Activated CD8-positive, alpha-beta memory T cell treated with anti-CD3 and anti-CD28 coated beads, Interleukin-2, amount 50 U/mL, for 1 hour (primary cell): Measurements from ENCODE around the gene DDX53.

Experiments
- DNase-seq: peaks from one replicate; pipeline ENCODE4 v3.0.0-alpha.2; 2020; ENCODE audit errors: extremely low read depth

DDX53 gene

DNA sequence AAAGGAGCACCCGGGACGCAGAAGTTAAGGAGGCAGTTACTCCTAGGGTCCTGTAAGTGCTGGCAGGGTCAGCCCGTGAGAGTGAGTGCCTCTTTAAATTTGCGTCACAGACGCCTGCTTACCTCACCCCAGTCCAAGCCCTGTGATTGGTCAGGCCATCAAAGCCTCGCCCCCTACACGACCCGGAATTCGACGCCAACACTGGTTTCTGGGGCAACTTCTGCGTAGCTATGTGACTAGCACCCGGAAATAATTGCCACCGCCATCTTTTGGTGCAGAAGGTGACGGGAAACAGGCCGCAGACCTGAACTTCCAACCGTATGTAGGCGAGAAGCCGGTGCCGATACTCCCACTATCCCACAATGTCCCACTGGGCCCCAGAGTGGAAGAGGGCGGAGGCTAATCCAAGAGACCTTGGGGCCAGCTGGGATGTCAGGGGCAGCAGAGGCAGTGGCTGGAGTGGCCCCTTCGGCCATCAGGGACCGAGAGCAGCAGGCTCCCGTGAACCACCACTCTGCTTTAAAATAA lies at the start of gene DDX53:
Gene DDX53, plus strand, starts transcription at position 265 of the 528 bp plus-strand sequence. Its CDS starts 98 bp downstream, at position 363.
- no peak for DNase-seq

DNA sequence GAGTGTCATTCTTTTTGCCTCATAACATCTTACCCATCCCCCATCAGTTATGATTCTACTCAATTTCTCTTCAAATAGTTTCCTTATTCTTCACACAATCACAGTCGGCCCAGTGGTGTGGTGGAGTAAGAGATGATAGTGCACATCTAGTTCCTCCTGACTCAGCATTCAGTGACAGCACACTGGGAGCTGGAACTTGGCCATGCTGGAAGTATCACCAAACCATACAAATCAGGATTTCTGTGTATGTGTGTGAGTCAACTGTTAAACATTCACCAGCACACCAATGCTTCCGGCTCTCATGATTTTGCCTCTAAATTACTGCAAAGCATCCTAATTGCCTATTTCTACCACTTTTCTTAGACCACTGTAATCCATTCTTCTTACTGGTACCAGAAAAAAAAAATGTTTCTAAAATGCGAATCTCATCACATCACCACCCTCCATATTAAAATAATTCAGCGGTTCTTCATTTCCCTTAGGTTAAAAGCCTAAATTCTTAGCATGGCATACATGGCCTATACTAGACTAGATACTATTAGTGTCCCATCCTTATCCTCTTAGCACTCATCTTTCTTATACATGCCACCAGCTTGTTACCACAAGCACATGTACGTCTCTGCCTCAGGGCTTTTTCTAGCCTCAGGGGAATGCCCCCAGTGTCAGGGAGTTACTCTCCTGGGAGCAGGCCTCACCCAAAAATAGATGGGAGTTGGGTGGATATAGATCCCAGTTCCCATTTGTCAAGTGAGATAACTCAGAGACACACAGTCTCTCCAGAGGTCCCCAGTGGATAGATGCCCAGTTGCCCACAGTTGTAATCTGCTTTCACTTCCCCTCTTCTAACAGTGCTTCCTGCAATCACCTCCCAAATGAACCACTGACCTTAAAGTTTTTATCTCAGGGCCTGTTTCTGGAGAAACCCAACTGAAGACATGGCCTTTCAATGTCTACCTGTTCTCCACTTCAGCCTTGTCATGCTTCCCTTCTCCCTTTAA lies 49.2 kb upstream of the DDX53 start:
- DNase-seq, result no peak

DNA sequence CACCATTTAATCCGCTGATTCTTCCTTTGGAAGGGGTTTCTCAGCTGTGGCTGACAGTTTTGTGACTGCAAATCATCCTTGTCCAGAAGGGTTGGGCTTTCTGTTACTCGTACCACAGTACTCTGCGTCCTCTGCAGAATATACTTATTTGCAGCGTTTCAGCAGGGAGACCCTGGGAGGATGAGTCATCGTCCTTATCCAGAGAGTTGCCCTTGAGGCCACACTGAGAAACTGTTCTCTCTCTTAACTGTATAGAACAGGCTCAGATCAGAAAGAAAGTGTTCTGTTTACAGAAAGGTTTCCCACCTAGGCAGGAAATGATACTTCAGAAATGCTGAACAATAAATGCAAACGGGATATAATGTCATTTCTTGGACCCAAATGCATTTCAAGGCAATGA lies 47.8 kb upstream of the DDX53 start:
- DNase-seq, result no peak

- no peak for DNase-seq
These were observed 41.5 kb upstream of the DDX53 start for GRCh38 chrX:22958250-22958649.

DNA sequence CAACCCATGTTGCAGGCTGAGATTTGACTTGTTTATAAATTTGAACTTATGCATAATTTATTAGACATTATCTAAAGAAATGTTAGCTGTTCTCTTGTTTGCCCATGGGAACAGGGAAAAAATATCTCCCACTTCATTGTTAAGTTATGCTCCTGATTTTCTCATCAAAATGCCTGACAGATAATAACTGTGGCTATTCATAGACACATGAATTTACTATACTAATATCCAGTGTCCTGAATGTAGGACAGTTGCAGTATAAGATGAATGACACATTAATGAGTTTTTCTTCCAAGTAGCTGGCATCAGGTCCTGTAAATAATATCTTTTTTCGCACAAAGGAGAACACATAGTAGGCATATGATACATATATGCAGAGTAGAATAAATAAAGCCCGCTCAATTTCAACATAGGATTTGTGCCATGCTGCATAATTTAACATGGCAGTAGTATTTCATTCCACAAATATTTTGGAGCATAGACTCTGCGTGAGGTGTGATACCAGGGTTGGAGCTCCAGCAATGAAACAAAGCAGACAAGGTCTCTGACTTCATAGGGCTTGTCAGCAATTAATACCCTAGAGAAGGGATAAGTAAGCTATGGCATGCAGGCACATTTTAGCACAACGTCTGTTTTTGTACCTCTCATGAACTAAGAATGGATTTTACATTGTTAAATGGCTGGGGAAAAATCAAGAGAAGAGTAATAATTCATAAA lies 40.4 kb upstream of the DDX53 start:
- no peak for DNase-seq

GRCh38 chrX:22963196-22963595 lies 36.6 kb upstream of the DDX53 start:
- DNase-seq, result no peak

- no peak for DNase-seq
These were observed 31.3 kb upstream of the DDX53 start for GRCh38 chrX:22968494-22968893.

- no peak for DNase-seq
These were observed 30.3 kb upstream of the DDX53 start for GRCh38 chrX:22969411-22969810.

- DNase-seq, result no peak
These were observed 28.9 kb upstream of the DDX53 start for GRCh38 chrX:22970861-22971260.

- DNase-seq, result no peak
These were observed 25.1 kb upstream of the DDX53 start for GRCh38 chrX:22974616-22975015.

DNA sequence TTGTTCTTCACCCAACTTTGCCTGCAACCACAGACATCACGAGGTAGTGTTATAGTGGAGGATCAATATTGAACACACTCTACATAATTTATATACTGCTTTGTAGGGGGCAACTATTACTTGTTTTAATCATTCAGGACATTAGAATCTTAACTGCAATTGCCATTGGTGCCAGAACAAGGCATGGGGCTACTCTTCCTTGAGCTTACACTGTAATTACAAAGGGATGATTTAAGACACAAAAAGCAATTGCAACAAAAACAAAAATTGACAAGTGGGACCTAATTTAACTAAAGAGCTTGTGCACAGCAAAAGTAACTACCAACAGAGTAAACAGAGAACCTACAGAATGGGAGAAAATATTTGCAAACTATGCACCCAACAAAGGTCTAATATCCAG lies 24.0 kb upstream of the DDX53 start:
- DNase-seq, result no peak

GRCh38 chrX:22985958-22986357 lies 13.8 kb upstream of the DDX53 start:
- no peak for DNase-seq

- no peak for DNase-seq
These were observed 12.3 kb upstream of the DDX53 start for GRCh38 chrX:22987452-22987851.

- DNase-seq, result no peak
These were observed 3.4 kb downstream of the DDX53 start for GRCh38 chrX:23003116-23003515.

DNA sequence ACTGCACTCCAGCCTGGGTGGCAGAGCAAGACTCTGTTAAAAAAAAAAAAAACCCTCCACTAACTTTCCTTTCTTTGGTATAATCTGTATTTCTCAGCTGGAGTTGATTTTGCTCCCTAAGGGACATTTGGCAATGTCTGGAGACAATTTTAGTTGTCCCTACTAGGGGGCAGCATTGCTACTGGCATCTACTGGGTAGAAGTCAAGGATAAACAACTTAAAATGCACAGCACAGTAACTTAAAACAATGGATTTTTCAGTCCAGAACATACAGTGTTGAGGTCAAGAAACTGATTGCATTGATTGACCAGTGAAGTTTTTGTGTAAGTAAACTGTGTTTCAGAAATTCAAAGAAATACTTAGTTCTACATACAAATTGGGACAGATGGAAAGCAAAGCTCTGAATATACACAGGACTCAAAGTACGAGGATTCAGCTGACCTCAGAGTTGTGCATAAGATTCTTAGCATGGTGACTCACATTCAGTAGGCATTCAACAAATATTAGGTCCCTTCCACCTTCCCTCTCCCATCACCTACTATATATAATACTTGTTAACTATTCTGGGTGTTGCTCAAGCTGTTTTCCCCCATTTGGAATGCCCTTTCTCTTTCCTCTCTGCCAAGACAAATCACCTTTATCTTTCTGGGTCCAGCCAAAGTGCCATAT lies 8.8 kb downstream of the DDX53 start:
- DNase-seq, result no peak

DNA sequence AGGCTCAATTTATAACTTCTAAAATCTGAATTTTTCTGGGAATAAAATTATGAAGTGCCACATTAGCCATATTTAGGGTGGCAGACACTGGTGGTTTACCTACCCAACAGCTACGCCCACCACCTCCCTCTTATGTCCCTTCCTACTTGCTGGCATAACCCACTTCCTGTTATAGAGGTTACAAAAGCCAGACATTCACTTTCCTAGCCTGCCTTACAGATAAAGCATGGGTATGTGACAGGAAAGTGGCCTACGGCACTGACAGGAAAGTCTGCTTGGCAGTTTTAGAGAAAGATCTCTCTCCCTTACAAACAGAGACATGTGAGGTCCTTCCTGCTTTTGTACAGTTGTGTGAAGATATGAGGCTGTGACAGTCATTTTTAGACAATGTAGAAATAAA lies 12.4 kb downstream of the DDX53 start:
- no peak for DNase-seq

DNA sequence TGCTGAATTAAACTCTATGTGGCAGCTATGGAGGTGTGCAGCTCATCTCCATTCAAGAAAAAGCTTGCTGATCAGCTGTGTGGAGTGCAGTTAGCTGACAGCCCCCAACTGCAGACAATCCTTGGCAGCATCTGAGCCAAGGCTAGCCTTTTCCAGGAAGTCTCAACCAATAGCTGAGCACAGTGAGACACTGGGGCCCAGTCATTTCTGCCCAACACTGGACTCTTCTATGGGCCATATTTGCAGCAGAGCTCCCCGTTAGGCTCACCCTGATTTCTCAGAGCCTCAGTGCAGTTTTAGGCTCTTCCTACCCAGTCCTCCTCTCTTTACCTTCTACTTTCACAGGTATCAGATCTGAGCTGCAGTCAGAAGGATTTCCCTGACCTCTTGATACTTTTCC lies 12.9 kb downstream of the DDX53 start:
- no peak for DNase-seq

- no peak for DNase-seq
These were observed 13.6 kb downstream of the DDX53 start for GRCh38 chrX:23013366-23013765.

DNA sequence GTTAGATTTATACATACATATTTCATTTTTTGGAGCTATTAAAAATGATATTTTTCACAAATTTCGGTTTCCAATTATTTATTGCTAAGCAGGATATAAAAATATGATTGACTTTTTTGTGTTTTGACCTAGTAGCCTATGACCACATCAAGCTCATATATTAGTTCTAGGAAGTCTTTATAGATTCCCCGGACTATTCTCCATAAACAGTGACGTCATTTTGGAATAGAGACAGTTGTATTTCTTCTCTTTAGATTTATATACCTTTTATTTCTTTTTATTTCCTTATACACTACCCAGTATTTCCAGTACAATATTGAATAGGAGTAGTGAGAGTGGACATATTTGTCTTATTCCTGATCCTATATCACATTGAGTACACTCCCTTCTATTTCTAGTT lies 31.8 kb downstream of the DDX53 start:
- no peak for DNase-seq

DNA sequence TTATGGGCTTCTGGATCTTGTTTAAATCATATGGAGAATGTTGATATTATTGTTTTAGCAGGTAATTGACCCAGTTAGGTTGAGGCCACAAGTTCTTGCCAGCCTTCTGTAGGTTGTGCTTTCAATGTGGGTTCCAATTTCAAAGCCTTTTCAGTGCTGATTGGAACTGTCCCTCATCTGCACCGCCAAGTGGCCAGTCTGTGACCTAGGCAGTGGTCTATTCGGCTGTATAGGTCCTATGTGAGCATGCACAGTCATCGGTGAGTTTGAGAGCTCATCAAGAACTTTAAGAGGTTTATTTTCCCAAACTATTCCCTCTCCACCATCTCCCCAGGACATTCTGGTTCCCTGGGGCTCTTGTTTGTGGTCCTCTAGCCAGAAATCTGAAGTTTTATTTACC lies 35.7 kb downstream of the DDX53 start:
- DNase-seq, result no peak

DNA sequence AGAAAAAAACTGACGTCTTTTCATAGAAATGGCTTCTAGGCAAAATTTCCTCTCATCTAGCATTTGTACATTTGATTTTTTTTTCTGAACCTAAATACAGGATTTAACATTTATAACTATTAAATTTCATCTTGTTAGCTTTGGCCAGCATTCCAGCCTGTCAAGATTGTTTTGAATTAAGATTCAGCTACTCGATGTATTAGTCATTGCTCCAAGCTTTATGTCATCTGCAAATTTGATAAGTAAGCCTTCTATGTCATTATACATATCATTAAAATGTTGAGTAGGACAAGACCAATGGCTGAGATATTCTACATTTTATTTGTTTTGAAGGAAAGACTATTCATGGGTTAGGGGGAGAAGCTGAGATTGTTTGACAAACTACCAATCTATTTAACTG lies 46.7 kb downstream of the DDX53 start:
- DNase-seq, result no peak
